ENCODE results near the gene C4orf36.

Gene C4orf36

DNA sequence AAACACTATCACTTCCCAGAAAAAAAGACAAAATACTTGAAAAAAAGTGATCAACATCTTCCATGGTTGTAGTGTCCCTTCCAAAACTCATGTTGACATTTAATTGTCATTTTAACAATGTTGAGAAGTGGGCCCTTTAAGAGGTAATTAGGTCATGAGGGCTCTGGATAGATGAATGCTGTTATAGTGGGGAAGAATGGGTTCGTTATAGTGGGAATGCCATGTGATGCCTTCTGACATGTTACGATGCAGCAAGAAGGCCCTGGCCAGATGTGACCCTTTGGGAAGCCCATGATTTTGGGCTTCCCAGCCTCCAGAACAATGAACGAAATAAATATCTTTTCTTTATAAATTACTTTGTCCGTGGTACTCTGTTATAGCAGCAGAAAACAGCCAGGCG is 39.0 kb downstream of the C4orf36 start:
- DNase-seq: no peak

DNA sequence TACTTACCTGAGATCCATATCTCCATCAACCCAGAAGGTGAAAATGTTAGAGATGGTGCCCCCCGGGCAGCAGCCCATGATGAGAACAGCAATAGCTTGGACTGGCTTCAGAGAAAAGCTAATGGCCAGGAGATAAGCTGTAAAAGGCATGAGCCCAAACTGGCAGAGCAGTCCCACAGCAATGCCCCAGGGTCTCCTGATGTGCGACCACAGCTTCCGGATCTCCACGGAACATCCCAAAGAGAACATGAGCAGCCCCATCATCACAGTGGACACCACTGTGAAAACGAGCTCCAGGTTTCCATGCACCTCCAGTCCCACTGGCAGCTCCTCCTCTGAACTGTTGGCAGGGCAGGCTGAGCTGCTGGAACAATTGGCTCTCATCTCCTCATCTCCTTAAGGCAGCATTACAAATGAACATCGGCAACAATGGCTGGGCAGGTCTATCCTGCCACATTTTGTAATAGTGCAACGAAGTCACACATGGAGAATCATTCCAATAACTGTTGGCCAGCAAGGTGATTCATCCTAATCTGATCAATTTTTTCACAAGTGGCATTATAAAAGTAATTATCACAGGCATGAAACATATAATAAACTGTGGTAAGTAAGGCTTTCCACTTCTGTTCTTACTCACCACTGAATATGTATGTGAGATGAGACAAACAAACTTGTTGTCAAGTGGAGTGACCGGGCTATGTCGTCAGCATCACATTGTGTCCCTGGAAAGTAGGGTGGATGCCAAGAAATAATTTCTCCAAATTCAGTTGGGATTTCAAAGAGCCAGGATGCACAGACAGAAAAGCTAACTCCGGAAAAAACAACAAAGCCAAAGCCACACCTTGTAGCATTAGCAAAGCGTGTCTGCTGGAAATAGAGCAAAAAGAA is 43.2 kb downstream of the C4orf36 start, which contains the start of gene SLC10A6:
Gene SLC10A6 (minus strand): TSS at position 653 of the 888 bp plus-strand sequence. CDS start 269 bp downstream, at position 384.
- DNase-seq: no peak

DNA sequence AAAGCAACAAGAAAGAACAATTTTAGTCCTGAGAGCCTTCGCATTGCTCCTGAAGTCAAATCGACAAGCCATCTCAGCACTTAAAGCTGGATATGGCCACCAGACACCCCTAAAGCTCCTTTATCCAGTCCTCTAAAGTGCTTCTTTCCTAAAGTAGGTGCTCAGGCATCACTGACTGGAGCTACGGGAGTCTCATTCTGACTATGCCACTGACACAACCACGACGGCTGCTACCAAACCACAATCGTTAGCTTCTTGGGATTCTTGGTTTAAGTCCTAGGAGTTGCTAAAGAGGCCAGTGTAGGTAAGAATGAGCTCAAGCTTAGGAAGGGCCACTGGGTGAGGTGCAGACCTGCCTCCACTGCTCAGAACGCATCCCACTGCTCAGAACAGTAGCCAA is 44.1 kb downstream of the C4orf36 start:
- DNase-seq: no peak

DNA sequence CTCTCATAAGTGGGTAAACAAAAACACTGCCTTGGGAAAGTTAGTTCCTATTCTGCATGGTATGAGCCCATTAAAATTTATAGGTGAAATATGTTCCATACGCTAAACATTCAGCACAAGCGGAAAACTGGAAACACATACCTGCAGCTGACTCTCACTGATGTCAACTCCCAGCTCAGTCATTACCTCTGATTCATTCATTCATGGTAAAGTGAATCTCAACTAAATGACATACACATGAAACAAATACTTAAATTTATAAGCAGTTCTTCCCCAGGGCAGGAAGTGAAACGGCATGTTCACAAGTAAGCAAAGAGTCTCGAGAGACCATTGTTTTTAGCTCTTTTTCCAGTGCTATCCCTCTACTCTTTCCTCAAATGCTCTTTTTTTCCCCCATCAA is 44.7 kb downstream of the C4orf36 start:
- no peak for DNase-seq

DNA sequence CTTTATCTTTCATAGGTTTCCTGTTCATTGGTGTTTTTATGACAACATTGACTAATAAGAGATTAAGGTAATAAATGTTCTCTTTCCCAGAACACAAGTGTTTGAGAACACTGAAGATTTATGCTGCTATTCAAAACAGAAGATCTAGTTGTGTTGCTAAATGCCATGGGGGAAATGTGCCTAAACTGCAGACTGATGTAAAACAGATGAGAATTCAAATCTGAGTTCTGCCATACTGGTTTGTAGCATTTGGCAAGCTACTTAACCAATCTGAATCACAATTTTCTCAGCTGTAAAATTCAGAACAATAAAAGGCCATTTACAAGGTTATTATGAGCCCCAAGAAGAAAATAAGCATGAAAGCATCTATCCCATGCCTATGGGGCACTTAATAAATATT is 45.3 kb downstream of the C4orf36 start:
- DNase-seq: no peak

DNA sequence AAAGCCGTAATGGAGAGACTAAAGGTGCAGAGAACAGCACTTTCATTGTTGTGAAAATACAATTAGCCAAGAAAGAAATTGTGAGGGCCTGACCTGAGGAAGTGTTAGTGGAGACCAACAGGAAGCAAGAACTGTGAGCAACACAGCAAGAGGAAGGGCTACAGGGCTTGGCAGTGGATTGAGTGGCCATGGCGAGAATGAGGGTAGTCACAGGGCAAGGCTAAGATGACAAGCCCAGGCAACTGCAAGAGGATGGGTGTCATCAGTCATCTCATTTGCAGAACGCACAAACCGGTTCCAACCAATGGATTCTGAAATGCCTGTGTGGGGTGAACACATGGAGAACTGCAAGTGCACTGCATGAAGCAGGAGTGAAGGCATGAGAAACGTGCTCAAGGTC is 46.6 kb downstream of the C4orf36 start:
- DNase-seq: no peak

DNA sequence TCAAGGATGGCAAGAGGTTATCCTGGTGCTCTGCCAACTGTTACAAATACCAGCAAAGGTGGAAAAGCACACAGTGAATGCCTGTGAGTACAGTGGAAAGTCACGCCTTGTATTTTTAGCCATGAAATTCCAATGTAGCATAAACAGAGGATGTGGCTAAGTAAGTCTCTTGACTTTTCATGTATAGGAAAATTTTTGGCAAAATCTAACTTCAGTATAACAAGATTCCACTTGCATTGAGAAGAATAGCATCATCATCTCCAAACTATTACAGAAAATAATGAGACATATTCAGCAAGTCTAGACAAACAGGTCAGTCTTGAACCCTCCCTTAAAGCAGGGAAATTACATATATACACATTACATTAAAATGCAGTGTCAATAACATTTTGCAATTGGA is 50.9 kb downstream of the C4orf36 start:
- DNase-seq: no peak

DNA sequence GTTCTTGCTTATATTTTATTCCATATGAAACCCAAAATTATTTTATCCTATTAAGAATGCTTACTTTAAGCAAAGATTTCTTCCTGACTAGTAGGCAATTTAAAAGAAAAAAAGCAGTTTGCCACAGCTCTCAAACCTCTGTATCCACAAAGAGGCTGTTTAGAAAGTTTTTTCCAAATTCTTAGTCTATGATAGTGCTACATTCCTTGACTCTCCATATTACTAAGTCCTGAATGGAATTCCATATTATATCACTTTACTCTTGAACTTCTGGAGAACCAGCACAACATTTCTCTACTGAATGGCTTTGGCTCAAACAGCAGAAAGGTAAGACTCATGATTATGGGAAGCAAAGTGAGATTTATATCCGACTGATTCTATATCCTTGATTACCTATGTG is 51.4 kb downstream of the C4orf36 start:
- DNase-seq: no peak

DNA sequence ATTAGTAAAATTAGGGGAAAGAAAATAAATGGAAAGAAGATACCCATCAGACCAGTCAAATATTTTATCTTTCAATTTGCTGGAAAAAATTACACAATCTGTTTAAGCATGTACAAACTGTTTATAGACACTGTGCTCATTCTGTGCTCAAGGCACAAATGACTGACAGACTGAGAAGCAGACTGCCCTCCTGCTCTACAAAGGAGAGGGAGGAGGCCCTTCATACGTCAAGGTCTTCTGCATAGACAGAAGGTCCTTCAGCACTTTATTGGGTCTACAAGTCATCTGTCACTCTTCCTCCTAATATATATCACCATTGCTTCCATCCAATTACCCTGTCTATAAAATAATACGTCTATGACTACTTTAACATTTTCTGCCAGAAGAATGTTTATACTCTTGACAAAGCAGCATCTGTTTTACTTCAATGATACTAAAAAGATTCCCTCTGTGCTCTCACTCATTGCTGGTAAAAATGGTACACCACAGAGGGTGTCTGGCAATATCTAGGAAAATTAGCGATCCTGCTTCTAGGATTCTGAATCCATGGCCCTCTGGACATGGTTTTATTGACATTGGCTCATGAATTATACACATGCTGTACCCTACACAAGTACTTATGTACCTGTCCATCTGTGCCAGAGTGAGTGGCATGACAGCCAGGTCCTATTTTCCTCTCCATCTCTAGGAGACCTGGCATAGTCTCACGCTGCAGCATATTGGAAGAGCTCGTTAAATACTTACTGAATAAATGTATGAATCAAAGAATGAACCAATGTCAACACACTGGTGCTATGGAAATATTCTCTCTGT is 54.3 kb downstream of the C4orf36 start:
- no peak for DNase-seq

DNA sequence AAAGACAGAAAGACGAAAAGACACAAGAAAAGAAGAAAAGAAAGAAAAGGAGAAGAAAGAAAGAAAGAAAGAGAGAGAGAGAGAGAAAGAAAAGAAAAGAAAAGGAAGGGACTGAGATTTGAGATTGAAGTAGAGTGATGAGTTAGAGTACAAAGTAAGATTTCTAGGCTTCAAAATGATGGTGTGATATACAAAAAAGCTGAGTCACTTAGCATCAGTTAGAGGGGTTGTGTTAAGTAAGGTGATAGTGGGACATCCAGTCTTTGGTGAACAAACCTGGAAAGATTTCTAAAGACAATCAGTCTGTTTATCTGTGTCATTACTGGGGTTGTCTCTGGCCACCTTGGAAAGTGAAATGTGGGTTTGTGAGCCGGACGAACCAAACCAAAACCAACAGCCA is 56.5 kb downstream of the C4orf36 start:
- no peak for DNase-seq

DNA sequence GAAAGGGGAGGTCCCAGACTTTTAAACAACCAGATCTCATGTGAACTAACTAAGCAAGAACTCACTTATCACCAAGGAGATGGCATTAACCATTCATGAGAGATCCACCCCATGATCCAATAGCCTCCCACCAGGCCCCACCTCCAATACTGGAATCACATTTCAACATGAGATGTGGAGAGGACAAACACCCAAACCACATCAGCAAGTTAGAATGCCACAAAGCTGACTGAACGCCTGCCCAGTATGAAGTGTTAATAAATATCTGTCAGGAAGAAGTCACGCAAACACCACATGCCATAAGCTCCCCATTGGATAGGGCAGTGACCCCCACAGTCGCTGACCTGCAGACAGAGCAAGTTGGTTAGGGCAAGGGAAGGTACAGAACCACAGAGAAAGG is 57.3 kb downstream of the C4orf36 start:
- DNase-seq: no peak

DNA sequence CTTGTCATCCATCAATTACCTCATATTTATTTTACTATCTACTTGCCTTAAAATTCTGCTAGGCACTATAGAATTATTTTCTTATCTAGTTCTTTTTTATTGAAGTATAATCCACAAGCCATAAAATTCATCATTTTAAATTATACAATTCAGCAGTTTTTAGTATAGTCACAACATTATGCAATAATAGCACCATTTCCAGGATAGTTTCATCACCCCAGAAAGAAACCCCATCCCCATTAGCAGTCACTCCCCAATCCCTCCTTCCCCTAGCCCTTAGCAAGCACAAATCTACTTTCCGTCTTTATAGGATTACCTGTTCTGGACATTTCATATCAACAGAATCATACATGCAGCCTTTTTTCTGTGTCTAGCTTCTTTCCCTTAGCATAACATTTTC is 58.6 kb downstream of the C4orf36 start:
- no peak for DNase-seq

DNA sequence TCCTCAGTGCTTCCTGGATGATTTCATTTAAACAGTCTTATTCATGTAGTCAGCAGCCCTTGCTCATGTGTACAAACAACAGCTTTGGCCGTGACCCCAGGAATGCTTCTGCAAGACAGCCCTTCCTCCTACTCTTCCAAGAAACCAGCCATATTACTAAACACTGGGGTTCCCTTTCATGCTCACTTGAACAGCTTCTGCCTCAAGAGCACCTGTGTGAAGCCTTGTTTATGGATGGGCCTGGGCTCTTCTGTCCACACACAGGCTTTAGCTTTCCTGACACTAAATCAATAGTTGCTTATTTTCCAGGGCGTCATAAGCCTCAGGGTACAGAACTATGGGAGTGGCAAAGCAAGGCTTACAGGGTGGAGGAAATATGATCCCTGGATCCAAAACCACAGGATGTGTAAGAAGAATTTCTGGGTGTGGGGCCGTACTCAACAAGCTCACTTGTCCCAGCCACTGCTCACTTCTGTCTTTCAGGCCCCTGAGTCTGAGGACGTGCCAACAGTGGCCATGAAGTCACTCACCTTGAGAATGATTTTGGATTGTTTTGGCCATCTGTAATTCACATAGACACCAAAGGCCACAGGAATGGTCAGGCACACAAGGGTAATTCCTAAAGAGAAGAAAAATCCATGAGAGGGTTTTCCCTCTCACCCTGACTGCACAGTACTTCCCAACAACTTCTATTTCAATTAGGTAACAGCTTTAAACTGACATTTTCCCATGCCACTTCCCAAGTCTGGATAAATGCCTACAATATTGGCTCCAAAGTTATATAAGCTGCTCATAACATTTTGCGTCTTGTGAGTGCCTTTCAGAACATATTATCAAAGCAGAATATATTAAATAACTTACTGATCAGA is 60.7 kb downstream of the C4orf36 start:
- DNase-seq: no peak
